ENCODE results near the gene MMS22L. TPM values are rescaled to one million over a fixed set of nuclear protein-coding genes. Genes with fewer than 3 reads are reported as not detected.

The MMS22L gene
- total RNA-seq, 4 donors from 2014 or later = 2.4 to 12.6 (median 6.4) TPM

- Histone ChIP-seq H3K9me3 (no peaks in the 10 kb centered on the region), H3K4me3 (no peak overlapping the region), H3K27me3 (peaks cover 3% of the 10 kb centered on the region), H3K27ac (no peak overlapping the region), H3K4me1 (no peaks in the 10 kb centered on the region), H3K36me3 (no peaks in the 10 kb centered on the region)
- DNase-seq = no peak
- in situ Hi-C loops (cut with MboI; ENCODE audit: low pct_ligation_motif_present in 1 of 4, low pct_unique_long_range_greater_than_20kb in 1 of 4, low sequenced_read_pairs in 3 of 4) (no loop called here), intact Hi-C loops (cut with DNase I; ENCODE audit: low total_unique reads) (no loop called here)
- TF ChIP-seq EP300 (IDR thresholded peaks at IDR 0.05; ENCODE audit: low read depth) (no peak), POLR2AphosphoS5 (IDR thresholded peaks at IDR 0.05) (no peak), POLR2A (IDR thresholded peaks at IDR 0.05) (no peak)
- WGBS, 2 donors (ENCODE audit: low coverage in 1 of 2) = 54 to 69% methylated on average over 3 of the region's 3 CpGs
Measured at GRCh38 chr6:97294451-97294850, 11.4 kb upstream of the MMS22L start.

DNA sequence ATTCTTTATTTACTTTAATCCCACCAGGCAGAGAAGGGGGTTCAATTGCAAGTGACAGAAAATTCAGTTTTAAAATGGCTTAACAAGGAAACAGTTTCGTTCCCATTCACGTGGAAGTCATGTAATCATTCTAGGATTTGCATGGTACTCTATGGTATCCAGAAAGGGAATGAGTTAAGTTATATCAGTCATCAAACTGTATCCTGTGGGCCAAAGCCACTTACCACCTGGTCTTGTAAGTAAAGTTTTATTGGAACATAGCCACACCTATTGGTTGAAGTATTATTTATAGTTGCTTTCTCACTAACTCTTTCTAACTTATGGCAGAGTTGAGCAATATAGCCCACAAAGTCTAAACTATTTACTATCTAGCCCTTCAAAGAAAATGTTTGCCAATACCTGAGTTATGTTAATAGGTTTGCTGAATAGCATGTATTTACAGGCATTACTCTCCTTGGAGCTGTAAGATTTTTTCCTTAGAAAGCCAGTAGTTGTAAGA, 10.2 kb upstream of the MMS22L start:
- Histone ChIP-seq H3K27ac (no peak overlapping the region), H3K27me3 (peaks cover 3% of the 10 kb centered on the region), H3K36me3 (no peaks in the 10 kb centered on the region), H3K4me3 (no peak overlapping the region), H3K4me1 (no peaks in the 10 kb centered on the region), H3K9me3 (no peaks in the 10 kb centered on the region)
- no peak for DNase-seq
- intact Hi-C loops (cut with DNase I; ENCODE audit: low total_unique reads) = no loop called here
- in situ Hi-C loops (cut with MboI; ENCODE audit: low pct_ligation_motif_present in 1 of 4, low pct_unique_long_range_greater_than_20kb in 1 of 4, low sequenced_read_pairs in 3 of 4) = no loop called here
- TF ChIP-seq EP300 (IDR thresholded peaks at IDR 0.05; ENCODE audit: low read depth) = no peak
- no peak for TF ChIP-seq POLR2AphosphoS5 (IDR thresholded peaks at IDR 0.05)
- no peak for TF ChIP-seq CTCF (IDR thresholded peaks at IDR 0.05)
- WGBS, 2 donors (ENCODE audit: low coverage in 1 of 2) = 69 to 75% methylated on average over 2 of the region's 2 CpGs

DNA sequence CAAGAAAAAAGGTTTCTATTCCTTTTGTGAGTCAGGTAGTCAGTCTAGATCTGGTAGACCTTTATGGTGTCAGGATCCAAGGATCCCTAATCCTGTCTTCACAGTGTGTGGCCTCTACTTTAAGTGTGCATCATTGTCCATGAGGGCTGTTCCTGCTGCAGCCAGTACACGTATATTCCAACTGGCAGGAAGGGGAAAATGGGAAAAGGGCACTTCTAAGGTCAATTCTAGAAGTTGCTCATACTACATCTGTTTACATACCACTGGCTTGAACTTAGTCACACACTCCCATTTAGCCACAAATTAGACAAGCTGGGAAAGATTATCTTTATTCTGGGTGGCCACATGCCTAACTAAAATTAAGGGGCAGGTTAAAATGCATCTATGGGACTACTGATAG, 9.7 kb upstream of the MMS22L start:
- Histone ChIP-seq H3K36me3 (no peaks in the 10 kb centered on the region), H3K4me1 (no peaks in the 10 kb centered on the region), H3K9me3 (no peaks in the 10 kb centered on the region), H3K27me3 (peaks cover 3% of the 10 kb centered on the region), H3K4me3 (no peak overlapping the region), H3K27ac (no peak overlapping the region)
- 38 to 40% methylated on average over 1 of the region's 1 CpG for WGBS, 2 donors (ENCODE audit: low coverage in 1 of 2)
- in situ Hi-C loops (cut with MboI; ENCODE audit: low pct_ligation_motif_present in 1 of 4, low pct_unique_long_range_greater_than_20kb in 1 of 4, low sequenced_read_pairs in 3 of 4) = no loop called here
- no peak for TF ChIP-seq EP300 (IDR thresholded peaks at IDR 0.05; ENCODE audit: low read depth)
- no peak for TF ChIP-seq POLR2AphosphoS5 (IDR thresholded peaks at IDR 0.05)
- TF ChIP-seq CTCF (IDR thresholded peaks at IDR 0.05) = no peak
- TF ChIP-seq POLR2A (IDR thresholded peaks at IDR 0.05) = no peak
- no peak for DNase-seq
- intact Hi-C loops (cut with DNase I; ENCODE audit: low total_unique reads) = no loop called here

DNA sequence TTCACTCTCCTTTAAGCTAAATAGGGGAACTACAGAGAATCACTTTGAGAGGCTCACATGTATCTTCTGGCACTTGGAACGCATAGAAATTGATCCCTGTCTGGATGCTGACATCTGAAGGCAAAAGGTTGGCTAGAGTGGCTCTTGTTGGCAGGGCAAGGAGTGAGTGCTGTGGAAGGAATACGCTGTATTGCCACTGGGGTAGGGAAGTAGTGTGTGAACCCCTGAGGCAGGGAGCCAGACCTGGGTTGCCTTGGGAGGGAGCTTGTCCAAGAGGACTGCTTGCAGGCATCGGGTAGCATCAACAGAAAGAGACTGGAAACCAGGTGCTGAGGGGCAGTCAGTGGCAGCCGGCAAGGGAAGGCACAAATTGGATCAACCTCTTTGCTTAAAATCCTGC, 8.9 kb upstream of the MMS22L start:
- TF ChIP-seq CTCF (IDR thresholded peaks at IDR 0.05) = no peak
- no peak for TF ChIP-seq EP300 (IDR thresholded peaks at IDR 0.05; ENCODE audit: low read depth)
- no peak for TF ChIP-seq POLR2AphosphoS5 (IDR thresholded peaks at IDR 0.05)
- no peak for TF ChIP-seq POLR2A (IDR thresholded peaks at IDR 0.05)
- no peak overlapping the region for H3K4me3 ChIP-seq
- H3K36me3 ChIP-seq = no peaks in the 10 kb centered on the region
- intact Hi-C loops (cut with DNase I; ENCODE audit: low total_unique reads) = no loop called here
- no peak for DNase-seq
- H3K27me3 ChIP-seq = peaks cover 3% of the 10 kb centered on the region
- no peak overlapping the region for H3K27ac ChIP-seq
- H3K4me1 ChIP-seq = no peaks in the 10 kb centered on the region
- in situ Hi-C loops (cut with MboI; ENCODE audit: low pct_ligation_motif_present in 1 of 4, low pct_unique_long_range_greater_than_20kb in 1 of 4, low sequenced_read_pairs in 3 of 4) = no loop called here
- no peaks in the 10 kb centered on the region for H3K9me3 ChIP-seq
- 96% methylated on average over 4 of the region's 4 CpGs; no CpG with 5 or more reads in 1 of the 2 donors for whole genome bisulfite sequencing, 2 donors (ENCODE audit: low coverage in 1 of 2)

DNA sequence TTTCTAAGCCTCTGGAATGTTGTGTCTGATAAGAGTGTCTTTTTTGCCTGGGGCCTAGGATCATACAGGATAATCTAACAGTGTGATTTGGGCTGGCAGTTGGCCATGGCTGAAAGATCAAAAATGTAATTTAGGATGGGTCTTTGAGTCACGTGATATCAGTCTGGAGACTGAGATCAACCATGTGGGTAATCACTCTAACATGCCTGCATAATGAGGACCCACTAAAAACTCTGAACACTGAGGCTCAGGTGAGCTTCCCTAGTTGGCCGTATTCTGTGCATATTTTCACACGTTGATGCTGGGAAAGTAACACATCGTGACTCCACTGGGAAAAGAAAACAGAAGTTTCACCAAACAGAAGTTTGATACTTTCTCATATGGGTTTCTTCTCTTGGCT, 6.3 kb upstream of the MMS22L start:
- in situ Hi-C loops (cut with MboI; ENCODE audit: low pct_ligation_motif_present in 1 of 4, low pct_unique_long_range_greater_than_20kb in 1 of 4, low sequenced_read_pairs in 3 of 4) = no loop called here
- intact Hi-C loops (cut with DNase I; ENCODE audit: low total_unique reads) = no loop called here
- Histone ChIP-seq H3K4me3 (no peak overlapping the region), H3K27me3 (no peaks in the 10 kb centered on the region), H3K27ac (no peak overlapping the region), H3K36me3 (no peaks in the 10 kb centered on the region), H3K4me1 (no peaks in the 10 kb centered on the region), H3K9me3 (no peaks in the 10 kb centered on the region)
- WGBS, 2 donors (ENCODE audit: low coverage in 1 of 2) = 90 to 100% methylated on average over 1 to 4 of the region's 4 CpGs
- TF ChIP-seq POLR2AphosphoS5 (IDR thresholded peaks at IDR 0.05) (no peak), POLR2A (IDR thresholded peaks at IDR 0.05) (no peak), EP300 (IDR thresholded peaks at IDR 0.05; ENCODE audit: low read depth) (no peak), CTCF (IDR thresholded peaks at IDR 0.05) (no peak)
- DNase-seq = no peak

All from transverse colon (tissue), 4 donors.